H9 (cell line): Measurements from ENCODE around the gene CFAP97D1. TPM values are rescaled to one million over a fixed set of nuclear protein-coding genes. Genes with fewer than 3 reads are reported as not detected.

ENCODE experiments used
- DNase-seq: peaks from one replicate; pipeline ENCODE4 v3.0.0-alpha.2; 2017
- H2AFZ ChIP-seq: one replicate; pipeline ENCODE4 v1.6.1; 2013; ENCODE audit warnings: mild to moderate bottlenecking, low read length, control low read depth, moderate library complexity
- H2AK5ac ChIP-seq: 2 replicates; pipeline ENCODE4 v1.6.1; 2013; ENCODE audit warnings: low read length, control low read depth, mixed read lengths; ENCODE audit not compliant: insufficient read length
- H2BK120ac ChIP-seq: one replicate; pipeline ENCODE4 v1.6.1; 2013; ENCODE audit warnings: low read depth, mild to moderate bottlenecking, low read length, control low read depth, inconsistent platforms; ENCODE audit not compliant: poor library complexity, severe bottlenecking
- H2BK12ac ChIP-seq: 2 replicates; pipeline ENCODE4 v1.6.1; 2013; ENCODE audit warnings: low read length, control low read depth, mixed read lengths, low read depth; ENCODE audit not compliant: insufficient read length
- H2BK15ac ChIP-seq: 2 replicates; pipeline ENCODE4 v1.6.1; 2013; ENCODE audit warnings: low read depth, low read length, control low read depth
- H2BK20ac ChIP-seq: one replicate; pipeline ENCODE4 v1.6.1; 2013; ENCODE audit warnings: low read depth, mild to moderate bottlenecking, low read length, control low read depth, inconsistent platforms; ENCODE audit not compliant: poor library complexity, severe bottlenecking
- H2BK5ac ChIP-seq: 2 replicates; pipeline ENCODE4 v1.6.1; 2013; ENCODE audit warnings: low read length, control low read depth, mixed read lengths; ENCODE audit not compliant: insufficient read length
- H3K14ac ChIP-seq: 2 replicates; pipeline ENCODE4 v1.6.1; 2013; ENCODE audit warnings: low read length, control low read depth; ENCODE audit not compliant: insufficient read depth
- H3K18ac ChIP-seq: 2 replicates; pipeline ENCODE4 v1.6.1; 2013; ENCODE audit warnings: low read depth, mild to moderate bottlenecking, mixed read lengths, low read length, control low read depth; ENCODE audit not compliant: insufficient read length
- H3K23ac ChIP-seq: 2 replicates; pipeline ENCODE4 v1.6.1; 2013; ENCODE audit warnings: low read length, control low read depth, mixed read lengths, low read depth; ENCODE audit not compliant: insufficient read length
- H3K23me2 ChIP-seq: 2 replicates; pipeline ENCODE4 v1.6.1; 2013; ENCODE audit warnings: low read depth, mild to moderate bottlenecking, mixed read lengths, low read length, control low read depth; ENCODE audit not compliant: insufficient read length, poor library complexity, severe bottlenecking
- H3K27ac ChIP-seq: 2 replicates; pipeline ENCODE4 v1.5.1; 2013; ENCODE audit warnings: low read length, control low read depth, mixed read lengths, low read depth; ENCODE audit not compliant: insufficient read length
- H3K27me3 ChIP-seq: 2 replicates; pipeline ENCODE4 v1.6.1; 2013; ENCODE audit warnings: low read length, control low read depth, inconsistent platforms; ENCODE audit not compliant: insufficient read depth
- H3K4ac ChIP-seq: 2 replicates; pipeline ENCODE4 v1.6.1; 2013; ENCODE audit warnings: low read depth, mild to moderate bottlenecking, control low read depth, inconsistent platforms, low read length, moderate library complexity
- H3K4me1 ChIP-seq: 2 replicates; pipeline ENCODE4 v1.6.1; 2013; ENCODE audit warnings: low read length, control low read depth, inconsistent platforms; ENCODE audit not compliant: insufficient read depth
- H3K4me2 ChIP-seq: 2 replicates; pipeline ENCODE4 v1.6.1; 2013; ENCODE audit warnings: low read length, control low read depth, mixed read lengths; ENCODE audit not compliant: insufficient read length, insufficient read depth
- H3K56ac ChIP-seq: 2 replicates; pipeline ENCODE4 v1.6.1; 2013; ENCODE audit warnings: low read depth, mild to moderate bottlenecking, mixed read lengths, low read length, control low read depth; ENCODE audit not compliant: insufficient read length
- H3K79me1 ChIP-seq: 2 replicates; pipeline ENCODE4 v1.6.1; 2013; ENCODE audit warnings: low read depth, mild to moderate bottlenecking, moderate library complexity, low read length, control low read depth, inconsistent platforms; ENCODE audit not compliant: insufficient read depth, poor library complexity, severe bottlenecking
- H3K79me2 ChIP-seq: 2 replicates; pipeline ENCODE4 v1.6.1; 2013; ENCODE audit warnings: low read length, control low read depth, inconsistent platforms; ENCODE audit not compliant: insufficient read depth
- H3K9ac ChIP-seq: 2 replicates; pipeline ENCODE4 v1.6.1; 2013; ENCODE audit warnings: low read length, control low read depth, mixed read lengths; ENCODE audit not compliant: insufficient read length; ENCODE audit errors: extremely low read depth
- H3K9me3 ChIP-seq: one replicate; pipeline ENCODE4 v1.6.1; 2013; ENCODE audit warnings: low read depth, low read length, inconsistent platforms; ENCODE audit not compliant: control insufficient read depth
- H3T11ph ChIP-seq: one replicate; pipeline ENCODE4 v1.6.1; 2013; ENCODE audit warnings: mild to moderate bottlenecking, low read length, control low read depth, inconsistent platforms
- H4K20me1 ChIP-seq: one replicate; pipeline ENCODE4 v1.6.1; 2013; ENCODE audit not compliant: control insufficient read depth, insufficient read length, insufficient read depth
- H4K5ac ChIP-seq: 2 replicates; pipeline ENCODE4 v1.6.1; 2013; ENCODE audit warnings: low read depth, mild to moderate bottlenecking, mixed read lengths, low read length, control low read depth; ENCODE audit not compliant: insufficient read length
- H4K8ac ChIP-seq: replicated peaks from 2 replicates; pipeline ENCODE4 v1.6.1; 2013; ENCODE audit warnings: low read length, control low read depth, mixed read lengths, low read depth; ENCODE audit not compliant: insufficient read length
- H4K91ac ChIP-seq: 2 replicates; pipeline ENCODE4 v1.6.1; 2013; ENCODE audit warnings: low read depth, mild to moderate bottlenecking, moderate library complexity, mixed read lengths, low read length, control low read depth; ENCODE audit not compliant: insufficient read length
- H3K27ac Mint-ChIP-seq, 3 experiments: 2 replicates in 2 of 3; 3 replicates in 1 of 3; pipeline ENCODE4 v1.8.0; 2020 to 2021; ENCODE audit warnings: mixed read lengths in 3 of 3, mild to moderate bottlenecking in 1 of 3, moderate library complexity in 1 of 3
- H3K27me3 Mint-ChIP-seq: 2 replicates; pipeline ENCODE4 v1.8.0; 2021; ENCODE audit warnings: low read depth, mild to moderate bottlenecking, moderate library complexity, mixed read lengths
- H3K36me3 Mint-ChIP-seq, 3 experiments: 2 replicates in 2 of 3; 3 replicates in 1 of 3; pipeline ENCODE4 v1.8.0; 2020 to 2021; ENCODE audit warnings: low read depth in 3 of 3, mixed read lengths in 3 of 3; ENCODE audit not compliant: insufficient read depth in 1 of 3
- H3K4me1 Mint-ChIP-seq, 2 experiments: 2 replicates each; pipeline ENCODE4 v1.8.0; 2020; ENCODE audit warnings: mixed read lengths in 2 of 2
- H3K4me3 Mint-ChIP-seq, 2 experiments: 2 replicates in 1 of 2; 3 replicates in 1 of 2; pipeline ENCODE4 v1.8.0; 2020 to 2021; ENCODE audit warnings: mild to moderate bottlenecking in 2 of 2, mixed read lengths in 2 of 2, moderate library complexity in 1 of 2
- H3K9me3 Mint-ChIP-seq, 2 experiments: 2 replicates in 1 of 2; 3 replicates in 1 of 2; pipeline ENCODE4 v1.8.0; 2020; ENCODE audit warnings: mild to moderate bottlenecking in 2 of 2, mixed read lengths in 2 of 2, moderate library complexity in 1 of 2
- WGBS: extraction: QIAGEN DNeasy Blood & Tissue Kit; methylation state at CpG from one replicate; pipeline ENCODE4 v1.1.7; 2013; ENCODE audit warnings: missing lambda C conversion rate, low lambda C conversion rate, mixed read lengths; ENCODE audit not compliant: insufficient read length; ENCODE audit errors: extremely low coverage; 5-methylcytosine and 5-hydroxymethylcytosine counted together
- total RNA-seq: library from RNA; stranded (reverse); gene quantifications from 2 replicates; pipeline ENCODE4 v1.2.1, GENCODE V29; 2021
- TF ChIP-seq, protein P1 (sequence below): fragments of 200-600 bp; sonication (generic); conservative IDR thresholded peaks from 3 replicates; pipeline ENCODE4 v1.8.0; 2021; ENCODE audit warnings: antibody characterized with exemption, mild to moderate bottlenecking

CFAP97D1 gene
- total RNA-seq, 1 experiment from 2014 or later = not detected

DNA sequence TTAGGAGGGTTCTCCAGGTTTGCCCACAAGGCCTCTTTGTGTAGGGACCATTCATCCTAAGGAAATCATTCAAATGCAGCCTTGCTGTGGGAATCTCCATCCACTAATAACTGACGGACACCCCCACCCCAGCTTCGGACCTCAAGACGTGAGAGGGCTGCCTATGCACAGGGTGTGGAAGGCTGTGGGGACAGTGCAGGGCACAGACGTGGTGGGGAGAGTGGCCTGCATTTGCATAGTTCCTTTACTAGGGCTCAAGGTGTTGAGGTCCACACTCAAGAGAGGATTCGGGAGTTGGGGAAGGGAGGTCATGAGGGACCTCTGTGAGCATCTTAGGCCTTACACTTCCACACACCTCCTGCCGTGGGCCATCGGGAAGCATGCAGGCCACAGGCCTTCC, 11.3 kb upstream of the CFAP97D1 start:
- no peak overlapping the region for H2BK5ac ChIP-seq
- no peak overlapping the region for H2BK20ac ChIP-seq
- no peak overlapping the region for H2BK15ac ChIP-seq
- H2AK5ac ChIP-seq = no peak overlapping the region
- H2BK120ac ChIP-seq = no peak overlapping the region
- Mint-ChIP-seq H3K27ac (0 out of 7 replicates have a peak overlapping the region, but pooled peaks of 1 of the 3 experiments have one; percentile 28), H3K9me3 (no peaks in the 10 kb centered on the region), H3K4me3 (no peak overlapping the region), H3K4me1 (peaks cover 3 to 4% of the 10 kb centered on the region in 2 experiments), H3K27me3 (no peaks in the 10 kb centered on the region), H3K36me3 (peaks cover 4 to 50% (median 45%) of the 10 kb centered on the region in 3 experiments)
- H3K18ac ChIP-seq = no peak overlapping the region
- H4K5ac ChIP-seq = no peak overlapping the region
- no peaks in the 10 kb centered on the region for H3K4me1 ChIP-seq
- H4K91ac ChIP-seq = no peak overlapping the region
- no CpG with 5 or more reads among the region's 7 CpGs for WGBS
- no peak overlapping the region for H2BK12ac ChIP-seq
- H3K9me3 ChIP-seq = no peaks in the 10 kb centered on the region
- no peak overlapping the region for H3K56ac ChIP-seq
- DNase-seq = no peak
- H4K8ac ChIP-seq = no peak overlapping the region
- H2AFZ ChIP-seq = no peak overlapping the region
- H3K14ac ChIP-seq = no peak overlapping the region
- no peaks in the 10 kb centered on the region for H3K79me2 ChIP-seq
- H3K79me1 ChIP-seq = no peaks in the 10 kb centered on the region
- no peaks in the 10 kb centered on the region for H3K27me3 ChIP-seq
- TF ChIP-seq, protein P1, sequence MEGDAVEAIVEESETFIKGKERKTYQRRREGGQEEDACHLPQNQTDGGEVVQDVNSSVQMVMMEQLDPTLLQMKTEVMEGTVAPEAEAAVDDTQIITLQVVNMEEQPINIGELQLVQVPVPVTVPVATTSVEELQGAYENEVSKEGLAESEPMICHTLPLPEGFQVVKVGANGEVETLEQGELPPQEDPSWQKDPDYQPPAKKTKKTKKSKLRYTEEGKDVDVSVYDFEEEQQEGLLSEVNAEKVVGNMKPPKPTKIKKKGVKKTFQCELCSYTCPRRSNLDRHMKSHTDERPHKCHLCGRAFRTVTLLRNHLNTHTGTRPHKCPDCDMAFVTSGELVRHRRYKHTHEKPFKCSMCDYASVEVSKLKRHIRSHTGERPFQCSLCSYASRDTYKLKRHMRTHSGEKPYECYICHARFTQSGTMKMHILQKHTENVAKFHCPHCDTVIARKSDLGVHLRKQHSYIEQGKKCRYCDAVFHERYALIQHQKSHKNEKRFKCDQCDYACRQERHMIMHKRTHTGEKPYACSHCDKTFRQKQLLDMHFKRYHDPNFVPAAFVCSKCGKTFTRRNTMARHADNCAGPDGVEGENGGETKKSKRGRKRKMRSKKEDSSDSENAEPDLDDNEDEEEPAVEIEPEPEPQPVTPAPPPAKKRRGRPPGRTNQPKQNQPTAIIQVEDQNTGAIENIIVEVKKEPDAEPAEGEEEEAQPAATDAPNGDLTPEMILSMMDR = no peak
- no peak overlapping the region for H3T11ph ChIP-seq
- no peak overlapping the region for H3K23ac ChIP-seq
- no peak overlapping the region for H3K4ac ChIP-seq
- no peak overlapping the region for H3K4me2 ChIP-seq
- no peaks in the 10 kb centered on the region for H3K23me2 ChIP-seq
- H3K9ac ChIP-seq = no peak overlapping the region
- H4K20me1 ChIP-seq = no peaks in the 10 kb centered on the region
- no peak overlapping the region for H3K27ac ChIP-seq
